Measurements from ENCODE around the gene KRIT1.
"Not testable (repeated sequence)": the region's sequence is repeated elsewhere in the genome, so short reads cannot be mapped to it uniquely, and the experiment has no call there.

KRIT1 gene

GRCh38 chr7:92250603-92251002 is 4.9 kb upstream of the KRIT1 start:
- in situ Hi-C loops (cut with HindIII; ENCODE audit: low sequenced_read_pairs), result no loop called here

GRCh38 chr7:92246360-92247101 is 817 bp upstream of the KRIT1 start:
- in situ Hi-C loops (cut with HindIII; ENCODE audit: low sequenced_read_pairs), result no loop called here

GRCh38 chr7:92244808-92245486 is 767 bp downstream of the KRIT1 start:
- in situ Hi-C loops (cut with HindIII; ENCODE audit: low sequenced_read_pairs), result no loop called here

GRCh38 chr7:92242972-92243371 is 2.7 kb downstream of the KRIT1 start:
- in situ Hi-C loops (cut with HindIII; ENCODE audit: low sequenced_read_pairs), result no loop called here

- in situ Hi-C loops (cut with HindIII; ENCODE audit: low sequenced_read_pairs), result no loop called here
These were observed 15.2 kb downstream of the KRIT1 start for GRCh38 chr7:92230547-92230946.

GRCh38 chr7:92228742-92229141 is 17.0 kb downstream of the KRIT1 start:
- in situ Hi-C loops (cut with HindIII; ENCODE audit: low sequenced_read_pairs), result no loop called here

GRCh38 chr7:92228100-92228499 is 17.6 kb downstream of the KRIT1 start:
- in situ Hi-C loops (cut with HindIII; ENCODE audit: low sequenced_read_pairs), result no loop called here

GRCh38 chr7:92226981-92227380 is 18.7 kb downstream of the KRIT1 start:
- in situ Hi-C loops (cut with HindIII; ENCODE audit: low sequenced_read_pairs), result no loop called here

- in situ Hi-C loops (cut with HindIII; ENCODE audit: low sequenced_read_pairs), result no loop called here
These were observed 23.9 kb downstream of the KRIT1 start for GRCh38 chr7:92221766-92222165.

- in situ Hi-C loops (cut with HindIII; ENCODE audit: low sequenced_read_pairs), result no loop called here
These were observed 39.0 kb downstream of the KRIT1 start for GRCh38 chr7:92206672-92207071.

- in situ Hi-C loops (cut with HindIII; ENCODE audit: low sequenced_read_pairs), result no loop called here
These were observed 39.7 kb downstream of the KRIT1 start for GRCh38 chr7:92205987-92206386.

- in situ Hi-C loops (cut with HindIII; ENCODE audit: low sequenced_read_pairs), result no loop called here
These were observed 44.9 kb downstream of the KRIT1 start for GRCh38 chr7:92200791-92201190.

GRCh38 chr7:92192326-92192725 is 53.4 kb downstream of the KRIT1 start:
- in situ Hi-C loops (cut with HindIII; ENCODE audit: low sequenced_read_pairs), result no loop called here

- in situ Hi-C loops (cut with HindIII; ENCODE audit: low sequenced_read_pairs), result not testable (repeated sequence)
These were observed 56.5 kb downstream of the KRIT1 start for GRCh38 chr7:92189246-92189645.

GRCh38 chr7:92184294-92184693 is 61.4 kb downstream of the KRIT1 start:
- in situ Hi-C loops (cut with HindIII; ENCODE audit: low sequenced_read_pairs), result not testable (repeated sequence)

- in situ Hi-C loops (cut with HindIII; ENCODE audit: low sequenced_read_pairs), result no loop called here
These were observed 66.5 kb downstream of the KRIT1 start, which contains the start of gene LRRD1 for GRCh38 chr7:92178928-92179924. Gene LRRD1 (minus strand): TSS chr7:92179142. CDS start chr7:92165202, 13,940 bp downstream.

- in situ Hi-C loops (cut with HindIII; ENCODE audit: low sequenced_read_pairs), result no loop called here
These were observed 68.4 kb downstream of the KRIT1 start for GRCh38 chr7:92177362-92177761.

- in situ Hi-C loops (cut with HindIII; ENCODE audit: low sequenced_read_pairs), result not testable (repeated sequence)
These were observed 76.2 kb downstream of the KRIT1 start for GRCh38 chr7:92169529-92169928.

- in situ Hi-C loops (cut with HindIII; ENCODE audit: low sequenced_read_pairs), result no loop called here
These were observed 84.4 kb downstream of the KRIT1 start for GRCh38 chr7:92161271-92161670.

GRCh38 chr7:92158660-92159575 is 86.8 kb downstream of the KRIT1 start:
- in situ Hi-C loops (cut with HindIII; ENCODE audit: low sequenced_read_pairs), result no loop called here

Measured in endothelial cell of hepatic sinusoid (primary cell).